ENCODE data around the gene MYOZ1.
"Not testable (repeated sequence)": the region's sequence is repeated elsewhere in the genome, so short reads cannot be mapped to it uniquely, and the experiment has no call there.

MYOZ1 gene, protein sequence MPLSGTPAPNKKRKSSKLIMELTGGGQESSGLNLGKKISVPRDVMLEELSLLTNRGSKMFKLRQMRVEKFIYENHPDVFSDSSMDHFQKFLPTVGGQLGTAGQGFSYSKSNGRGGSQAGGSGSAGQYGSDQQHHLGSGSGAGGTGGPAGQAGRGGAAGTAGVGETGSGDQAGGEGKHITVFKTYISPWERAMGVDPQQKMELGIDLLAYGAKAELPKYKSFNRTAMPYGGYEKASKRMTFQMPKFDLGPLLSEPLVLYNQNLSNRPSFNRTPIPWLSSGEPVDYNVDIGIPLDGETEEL

DNA sequence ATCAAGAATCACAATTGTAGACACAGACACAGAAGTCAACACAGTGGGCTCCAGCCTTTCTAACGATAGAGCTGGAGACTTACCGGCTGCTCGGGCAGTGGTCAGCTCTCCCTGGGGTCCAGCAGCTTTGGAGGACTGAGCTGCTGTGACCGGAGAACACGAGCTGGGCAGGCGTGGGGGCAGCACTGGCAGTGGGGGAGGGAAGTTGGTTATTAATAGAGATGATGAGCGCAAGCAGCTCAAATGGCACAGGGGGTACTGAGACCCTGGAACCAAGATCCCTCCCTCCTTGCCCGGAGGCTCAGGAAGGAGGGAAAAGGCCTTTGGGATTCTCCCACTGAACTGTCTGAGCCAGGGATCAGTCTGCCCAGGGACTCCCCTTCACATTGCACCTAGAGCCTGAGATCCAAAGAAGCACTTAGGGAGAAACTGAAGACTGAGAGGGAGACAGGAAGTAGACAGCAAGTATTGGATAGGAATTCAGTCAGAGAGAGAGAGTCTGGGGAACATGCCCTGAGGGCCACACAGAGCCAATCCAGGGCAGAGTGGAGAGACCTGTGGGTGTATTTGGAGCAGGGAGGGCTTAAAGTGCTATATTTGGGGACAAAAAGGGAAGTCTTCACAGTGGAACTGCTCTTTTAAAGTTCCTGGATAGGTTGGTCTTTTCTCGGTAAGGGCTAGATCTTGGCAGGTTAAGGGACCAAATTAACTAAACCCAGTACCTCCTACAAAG lies at the start of gene MYOZ1:
MYOZ1 (minus strand) TSS at position 147 of the 733 bp plus-strand sequence. CDS start 1,457 bp downstream, outside the sequence.
- DNase-seq (ENCODE audit: low read depth), result no peak

GRCh38 chr10:73690755-73691154 lies 49.5 kb upstream of the MYOZ1 start:
- DNase-seq (ENCODE audit: low read depth), result not testable (repeated sequence)

- not testable (repeated sequence) for DNase-seq (ENCODE audit: low read depth)
These were observed 48.3 kb upstream of the MYOZ1 start for GRCh38 chr10:73689596-73689995.

- not testable (repeated sequence) for DNase-seq (ENCODE audit: low read depth)
These were observed 46.4 kb upstream of the MYOZ1 start for GRCh38 chr10:73687641-73688040.

GRCh38 chr10:73674546-73674945 lies 33.3 kb upstream of the MYOZ1 start:
- not testable (repeated sequence) for DNase-seq (ENCODE audit: low read depth)

- DNase-seq (ENCODE audit: low read depth), result not testable (repeated sequence)
These were observed 27.1 kb upstream of the MYOZ1 start for GRCh38 chr10:73668378-73668777.

GRCh38 chr10:73666153-73666809 lies 25.0 kb upstream of the MYOZ1 start:
- not testable (repeated sequence) for DNase-seq (ENCODE audit: low read depth)

DNA sequence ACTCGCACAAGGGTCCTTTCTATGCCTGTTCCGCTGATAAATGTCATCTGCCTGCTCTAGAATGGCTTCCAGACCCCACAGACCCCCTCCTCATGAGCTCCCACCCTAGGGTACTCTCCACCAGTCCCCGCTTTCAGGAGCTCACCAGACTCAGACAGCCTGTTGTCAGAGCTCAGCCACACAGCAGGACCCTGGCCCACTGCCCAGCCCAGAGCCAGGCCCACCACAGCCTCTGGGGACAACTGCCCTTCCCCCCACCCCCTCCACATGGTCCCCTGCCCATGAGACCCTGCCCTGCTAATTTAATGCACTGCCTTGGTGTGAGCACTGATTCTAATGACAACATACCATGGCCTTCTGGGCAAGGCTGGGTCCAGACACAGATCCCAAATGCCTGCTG lies 24.3 kb upstream of the MYOZ1 start:
- not testable (repeated sequence) for DNase-seq (ENCODE audit: low read depth)

GRCh38 chr10:73664156-73665040 lies 23.1 kb upstream of the MYOZ1 start:
- DNase-seq (ENCODE audit: low read depth), result not testable (repeated sequence)

- not testable (repeated sequence) for DNase-seq (ENCODE audit: low read depth)
These were observed 22.3 kb upstream of the MYOZ1 start for GRCh38 chr10:73663621-73664020.

DNA sequence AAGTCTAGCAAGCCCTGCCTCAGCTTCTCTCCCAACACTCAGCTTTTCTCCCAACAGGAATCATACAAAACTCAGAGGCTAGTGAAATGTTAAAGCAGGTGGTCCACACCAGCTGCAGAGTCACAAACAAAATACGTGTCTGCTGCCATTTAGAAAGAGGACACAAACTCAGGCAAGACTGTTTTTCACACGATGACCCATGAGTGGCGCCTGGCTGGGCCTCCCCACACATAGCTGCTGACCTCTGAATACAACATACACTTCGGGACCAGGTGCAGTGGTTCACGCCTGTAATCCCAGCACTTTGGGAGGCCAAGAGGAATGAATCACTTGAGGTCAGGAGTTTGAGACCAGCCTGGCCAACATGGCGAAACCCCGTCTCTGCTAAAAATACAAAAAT lies 21.4 kb upstream of the MYOZ1 start:
- DNase-seq (ENCODE audit: low read depth), result not testable (repeated sequence)

DNA sequence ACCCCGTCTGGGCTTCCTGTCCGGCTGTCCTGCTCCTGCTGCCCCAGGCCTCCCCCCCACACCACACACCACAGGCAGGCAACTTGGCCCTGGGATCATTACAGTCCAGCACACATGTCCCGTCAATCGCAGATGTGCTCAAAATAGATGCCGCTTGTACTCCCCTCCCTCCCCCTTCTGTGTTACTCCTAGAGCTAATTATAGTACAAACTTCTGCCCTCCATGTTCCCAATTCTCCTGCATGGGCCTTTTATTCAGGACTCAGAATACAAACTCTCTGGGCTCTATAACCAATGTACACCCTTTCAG lies 14.7 kb upstream of the MYOZ1 start, which contains the start of gene SYNPO2L:
SYNPO2L (minus strand) TSS at position 40 of the 309 bp plus-strand sequence. CDS start 107 bp downstream, outside the sequence.
- no peak for DNase-seq (ENCODE audit: low read depth)

GRCh38 chr10:73655257-73655989 lies 14.1 kb upstream of the MYOZ1 start:
- DNase-seq (ENCODE audit: low read depth), result no peak

- no peak for DNase-seq (ENCODE audit: low read depth)
These were observed 12.4 kb upstream of the MYOZ1 start for GRCh38 chr10:73653701-73654100.

- no peak for DNase-seq (ENCODE audit: low read depth)
These were observed 11.9 kb upstream of the MYOZ1 start for GRCh38 chr10:73653195-73653594.

GRCh38 chr10:73650537-73651331 lies 9.5 kb upstream of the MYOZ1 start:
- peak; percentile 86 for DNase-seq (ENCODE audit: low read depth)

- DNase-seq (ENCODE audit: low read depth), result no peak
These were observed 8.7 kb upstream of the MYOZ1 start for GRCh38 chr10:73649876-73650536.

- DNase-seq (ENCODE audit: low read depth), result no peak
These were observed 7.9 kb upstream of the MYOZ1 start for GRCh38 chr10:73648975-73649829.
